ENCODE results near the gene STUM.
"Not testable (repeated sequence)": the region's sequence is repeated elsewhere in the genome, so short reads cannot be mapped to it uniquely, and the experiment has no call there.

STUM gene

DNA sequence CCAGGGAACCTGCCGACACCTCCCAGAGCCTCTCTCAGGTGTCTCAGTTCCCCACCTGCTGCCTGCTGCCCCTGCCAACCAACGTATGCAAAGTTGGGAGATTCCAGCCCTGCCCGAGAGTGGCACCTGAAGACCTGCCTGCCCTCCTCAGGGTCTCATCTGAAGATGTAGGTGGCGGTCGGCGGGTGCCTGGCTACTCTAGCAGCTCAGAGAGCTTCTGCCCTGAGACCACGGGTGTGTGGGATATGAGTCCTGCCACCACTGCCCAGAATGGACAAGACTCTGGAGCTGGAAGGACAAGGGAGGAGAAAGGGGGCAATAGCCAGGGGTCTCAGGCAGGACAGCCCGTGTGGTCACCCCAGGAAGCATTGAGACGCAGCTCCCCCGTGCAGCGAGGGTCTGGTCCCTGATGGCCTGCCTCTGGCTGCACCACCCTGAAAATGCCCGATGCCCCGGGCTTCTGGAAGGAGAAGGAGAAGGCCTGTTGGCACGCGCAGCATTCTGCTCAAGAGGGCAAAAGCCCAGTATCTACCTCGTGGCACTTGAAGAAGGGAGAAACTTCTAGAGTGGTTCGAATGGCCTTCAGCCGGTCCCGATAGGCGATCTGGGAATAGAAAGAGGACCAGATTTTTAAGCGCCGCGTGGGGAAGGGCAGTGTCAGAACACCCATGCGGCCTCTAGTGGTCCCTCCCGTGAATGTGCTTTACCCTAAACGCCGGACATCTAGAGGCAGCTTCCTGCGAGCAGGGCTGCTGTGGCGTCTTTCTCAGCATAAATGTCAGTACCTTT lies 88.8 kb downstream of the STUM start:
- DNase-seq (ENCODE audit: low read depth in 2 of 2, low spot score in 1 of 2) = no peak

DNA sequence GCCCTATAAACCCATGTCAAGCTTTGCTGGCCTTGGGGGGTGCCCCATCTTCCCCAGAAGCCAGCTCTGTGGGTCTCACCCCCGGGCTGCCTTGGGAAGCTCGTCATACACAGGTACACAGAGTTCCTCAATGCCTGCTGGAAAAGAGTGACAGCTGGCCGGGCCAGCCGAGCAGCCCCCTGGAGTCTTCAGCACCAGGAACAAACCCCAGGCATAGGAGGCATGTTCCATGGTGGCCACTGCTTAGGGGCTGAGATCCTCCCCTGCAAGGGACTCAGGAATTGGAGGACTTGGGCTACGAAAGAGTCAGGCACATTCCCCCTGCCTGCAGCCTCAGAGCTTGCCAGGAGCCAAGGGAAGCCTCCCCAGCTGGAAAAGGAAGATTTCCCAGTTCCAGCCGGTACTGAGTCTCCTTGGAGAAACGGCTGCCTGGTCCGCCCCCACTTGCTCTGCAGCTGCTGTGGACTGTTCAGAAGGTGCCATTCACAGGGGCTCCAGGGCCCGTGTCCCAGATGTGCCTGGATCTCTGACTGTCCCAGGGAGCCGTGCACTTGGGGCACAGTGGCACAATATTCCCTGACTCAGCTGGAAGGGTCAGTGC lies 89.5 kb downstream of the STUM start:
- no peak for DNase-seq (ENCODE audit: low read depth in 2 of 2, low spot score in 1 of 2)

DNA sequence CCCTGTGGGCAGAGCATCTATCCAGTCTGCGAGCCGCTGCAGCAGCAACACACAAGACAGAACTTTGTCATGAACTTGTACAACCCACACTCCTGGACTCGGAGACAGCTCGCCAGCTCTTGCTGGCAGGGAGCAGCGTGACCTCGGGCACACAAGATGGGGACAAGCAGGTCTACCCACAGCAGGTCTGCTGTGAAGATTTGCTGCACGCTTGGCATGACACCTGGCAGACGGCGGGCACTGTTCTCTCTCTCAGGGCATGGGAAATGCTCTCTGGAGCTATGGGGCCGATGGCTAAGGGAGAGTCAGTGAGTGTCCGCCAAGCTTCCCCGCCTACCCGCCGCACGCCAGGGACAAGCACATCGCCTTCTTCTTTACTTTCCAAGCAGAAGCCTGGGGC lies 90.0 kb downstream of the STUM start:
- no peak for DNase-seq (ENCODE audit: low read depth in 2 of 2, low spot score in 1 of 2)

DNA sequence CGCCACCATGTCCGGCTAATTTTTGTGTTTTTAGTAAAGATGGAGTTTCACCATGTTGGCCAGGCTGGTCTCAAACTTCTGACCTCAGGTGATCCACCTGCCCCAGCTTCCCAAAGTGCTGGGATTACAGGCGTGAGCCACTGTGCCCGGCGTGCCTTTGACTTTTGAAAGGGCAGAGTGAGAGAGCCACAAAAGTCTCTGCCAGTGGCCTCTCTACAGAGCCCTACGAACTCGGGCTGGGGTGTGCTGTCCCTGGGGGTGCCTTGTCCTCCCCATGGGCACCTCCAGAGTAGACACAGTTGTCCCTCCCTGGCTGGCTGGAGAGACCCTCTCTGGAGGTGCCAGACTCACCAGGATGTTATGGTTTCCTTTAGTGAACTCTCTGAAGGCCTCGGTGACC lies 90.6 kb downstream of the STUM start:
- not testable (repeated sequence) for DNase-seq (ENCODE audit: low read depth in 2 of 2, low spot score in 1 of 2)

DNA sequence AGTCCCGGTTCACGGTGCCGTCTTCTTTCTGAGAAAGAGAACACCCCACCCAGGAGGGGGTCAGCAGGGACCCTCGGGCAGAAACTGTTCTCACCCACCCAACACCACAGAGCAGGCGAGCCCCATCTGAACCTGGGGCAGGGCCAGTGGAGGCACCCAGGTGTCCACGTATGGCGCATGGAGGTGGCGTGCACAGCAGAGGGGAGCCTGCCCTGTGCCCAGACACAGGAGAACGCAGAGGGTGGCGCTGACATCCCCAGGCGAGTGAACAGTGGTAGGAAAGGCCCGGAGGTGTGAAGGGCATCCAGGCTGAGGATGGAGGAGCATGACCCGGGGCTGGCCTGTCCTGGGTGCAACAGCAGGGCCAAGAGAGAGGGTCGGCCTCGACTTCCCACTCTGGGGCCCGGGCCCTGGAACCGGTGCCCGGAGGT lies 91.1 kb downstream of the STUM start:
- no peak for DNase-seq (ENCODE audit: low read depth in 2 of 2, low spot score in 1 of 2)

GRCh38 chr1:226640321-226641136 lies 92.0 kb downstream of the STUM start:
- DNase-seq (ENCODE audit: low read depth in 2 of 2, low spot score in 1 of 2) = no peak

- DNase-seq (ENCODE audit: low read depth in 2 of 2, low spot score in 1 of 2) = no peak
These were observed 93.2 kb downstream of the STUM start for GRCh38 chr1:226641671-226642231.

DNA sequence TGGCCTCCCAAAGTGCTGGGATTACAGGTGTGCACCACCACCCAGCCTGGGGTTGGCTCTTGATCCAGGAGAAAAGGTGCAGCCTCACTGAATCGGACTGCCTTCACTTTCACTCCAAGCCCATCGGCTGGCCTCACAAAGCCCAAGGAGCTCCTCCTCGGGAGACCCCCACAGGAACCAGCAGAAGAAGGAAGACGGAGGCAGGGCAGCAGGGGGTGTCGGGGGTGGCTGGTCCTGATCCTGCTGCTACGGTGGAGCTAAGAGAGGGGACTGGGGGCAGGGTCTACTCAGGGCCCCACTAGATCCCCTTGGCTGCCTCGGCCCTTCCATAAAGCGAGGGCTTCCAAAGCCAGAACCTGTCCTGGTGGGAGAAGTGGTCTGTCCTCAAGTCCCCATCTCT lies 93.9 kb downstream of the STUM start:
- DNase-seq (ENCODE audit: low read depth in 2 of 2, low spot score in 1 of 2) = no peak

DNA sequence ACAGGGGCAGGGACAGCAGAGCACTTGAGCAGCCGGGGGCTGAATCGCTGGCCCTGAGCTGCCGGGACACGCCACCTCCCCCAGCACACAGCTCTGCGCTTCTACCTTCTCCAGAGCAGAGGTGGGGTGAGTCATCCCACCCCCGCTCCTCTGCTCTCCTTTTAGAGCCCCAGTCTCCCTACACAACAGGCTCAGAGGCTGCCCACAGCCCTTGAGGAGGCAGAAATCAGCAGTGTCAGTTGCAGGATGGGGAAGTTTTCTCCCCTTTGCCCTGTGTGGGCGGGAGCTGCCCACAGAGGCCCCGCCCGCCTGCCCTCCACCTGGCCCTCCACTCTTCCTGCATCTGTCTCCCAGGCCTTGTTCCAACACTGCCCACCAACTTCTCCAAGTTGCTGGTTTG lies 94.6 kb downstream of the STUM start:
- no peak for DNase-seq (ENCODE audit: low read depth in 2 of 2, low spot score in 1 of 2)

DNA sequence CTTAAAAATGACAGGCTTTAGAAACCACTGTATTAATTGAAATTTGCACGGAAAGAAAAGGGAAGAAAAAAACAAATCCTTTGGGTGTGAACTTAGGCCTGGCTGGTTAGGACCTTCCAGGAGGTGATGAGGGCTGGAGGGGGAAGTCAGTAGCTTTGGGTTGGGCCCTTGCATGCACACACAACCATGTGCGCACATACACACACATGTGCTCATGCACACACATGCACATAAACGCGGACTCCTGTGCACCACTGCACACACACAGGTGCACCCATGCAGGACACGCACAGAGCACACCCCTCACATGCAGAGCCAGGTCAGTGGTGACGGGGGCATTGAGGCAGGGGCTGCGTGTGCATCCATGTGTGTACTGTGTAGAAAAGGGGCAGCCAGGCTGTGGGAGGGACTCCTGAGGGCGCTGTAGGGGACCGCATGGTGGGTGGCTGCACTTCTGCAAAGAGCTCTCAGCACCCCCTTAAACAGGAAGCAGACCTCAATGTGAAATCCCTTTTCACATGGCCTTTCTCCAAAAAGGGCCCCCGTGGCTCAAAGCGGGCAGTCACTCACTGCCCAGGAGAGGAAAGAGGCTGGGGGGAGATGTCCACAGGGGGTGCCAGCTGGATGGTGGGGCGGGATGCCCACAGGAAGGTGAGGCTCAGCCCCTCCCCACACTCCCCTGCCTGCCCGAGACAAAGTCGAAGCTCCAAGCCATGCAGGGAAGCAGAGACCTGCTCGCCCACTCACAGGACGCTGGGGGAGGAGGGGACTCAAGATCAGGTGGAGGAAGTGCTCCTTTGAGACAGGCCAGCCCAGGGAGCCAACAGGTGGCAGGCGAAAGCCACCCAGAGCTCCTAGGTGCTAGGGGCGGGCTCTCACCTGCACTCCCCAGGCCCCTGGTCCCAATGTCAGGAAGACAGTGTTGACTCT lies 95.3 kb downstream of the STUM start:
- DNase-seq (ENCODE audit: low read depth in 2 of 2, low spot score in 1 of 2) = no peak

DNA sequence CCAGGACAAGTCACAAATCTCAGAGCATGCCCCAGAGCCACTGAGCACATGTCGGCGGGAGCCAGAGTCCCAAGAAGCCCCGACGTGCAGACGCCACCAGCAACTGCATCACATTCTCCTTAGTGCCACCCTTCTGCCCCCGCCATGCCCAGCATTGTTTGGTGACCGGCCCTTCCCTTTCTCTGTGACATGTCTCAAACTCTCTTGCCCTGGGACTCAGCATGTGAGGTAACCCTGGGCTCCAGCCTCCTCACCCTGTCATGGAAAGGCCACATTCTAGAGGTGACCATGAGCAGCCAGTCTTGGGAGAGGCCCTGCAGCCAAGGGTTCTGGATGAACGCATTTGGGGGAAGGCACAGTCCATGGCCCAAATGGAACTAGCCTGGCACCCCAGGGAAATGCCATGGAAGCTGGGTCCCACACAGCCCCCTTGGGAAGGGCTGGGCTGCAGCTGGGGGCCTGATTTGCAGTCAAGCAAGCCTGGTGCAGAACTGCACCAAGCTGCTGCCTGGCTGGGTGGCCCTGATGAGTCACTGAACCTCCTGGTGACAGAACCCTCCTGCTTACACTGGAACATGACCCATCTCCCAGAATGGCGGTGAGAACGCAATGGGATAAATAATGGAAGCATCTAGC lies 96.1 kb downstream of the STUM start:
- DNase-seq (ENCODE audit: low read depth in 2 of 2, low spot score in 1 of 2) = no peak

DNA sequence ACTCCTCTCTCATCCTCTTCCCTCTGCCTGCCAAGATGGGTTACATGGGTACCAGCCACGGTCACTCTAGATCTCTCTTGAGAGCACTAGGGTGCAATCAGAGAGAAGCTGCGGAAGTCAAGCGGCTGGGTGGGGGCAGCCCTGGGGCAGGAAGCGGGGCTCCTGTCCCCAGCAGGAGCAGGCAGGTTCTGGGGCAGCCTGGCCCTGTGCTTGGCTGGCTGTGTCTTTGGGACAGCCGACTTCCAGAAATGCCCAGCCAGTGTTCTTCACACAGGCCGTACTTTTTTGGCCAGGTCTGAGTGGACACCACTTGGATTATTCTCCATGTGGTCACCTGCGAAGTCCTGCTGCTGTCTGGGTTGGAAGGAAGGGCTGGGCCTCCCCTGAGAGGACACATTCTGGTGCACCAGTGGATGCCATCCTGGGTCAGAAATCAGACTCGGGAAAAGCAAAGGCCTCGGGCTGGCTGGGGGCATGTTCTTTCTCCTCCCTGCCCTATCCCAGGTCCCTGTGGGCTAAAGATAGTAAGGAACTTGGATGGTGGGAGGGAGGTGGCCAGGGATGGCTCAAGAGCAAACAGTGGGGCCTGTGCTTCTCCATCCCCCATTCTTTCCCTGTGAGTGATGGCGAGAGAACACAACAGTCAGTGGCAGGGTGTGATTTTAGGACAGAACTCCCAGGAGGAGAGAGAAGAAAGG lies 96.9 kb downstream of the STUM start:
- no peak for DNase-seq (ENCODE audit: low read depth in 2 of 2, low spot score in 1 of 2)

DNA sequence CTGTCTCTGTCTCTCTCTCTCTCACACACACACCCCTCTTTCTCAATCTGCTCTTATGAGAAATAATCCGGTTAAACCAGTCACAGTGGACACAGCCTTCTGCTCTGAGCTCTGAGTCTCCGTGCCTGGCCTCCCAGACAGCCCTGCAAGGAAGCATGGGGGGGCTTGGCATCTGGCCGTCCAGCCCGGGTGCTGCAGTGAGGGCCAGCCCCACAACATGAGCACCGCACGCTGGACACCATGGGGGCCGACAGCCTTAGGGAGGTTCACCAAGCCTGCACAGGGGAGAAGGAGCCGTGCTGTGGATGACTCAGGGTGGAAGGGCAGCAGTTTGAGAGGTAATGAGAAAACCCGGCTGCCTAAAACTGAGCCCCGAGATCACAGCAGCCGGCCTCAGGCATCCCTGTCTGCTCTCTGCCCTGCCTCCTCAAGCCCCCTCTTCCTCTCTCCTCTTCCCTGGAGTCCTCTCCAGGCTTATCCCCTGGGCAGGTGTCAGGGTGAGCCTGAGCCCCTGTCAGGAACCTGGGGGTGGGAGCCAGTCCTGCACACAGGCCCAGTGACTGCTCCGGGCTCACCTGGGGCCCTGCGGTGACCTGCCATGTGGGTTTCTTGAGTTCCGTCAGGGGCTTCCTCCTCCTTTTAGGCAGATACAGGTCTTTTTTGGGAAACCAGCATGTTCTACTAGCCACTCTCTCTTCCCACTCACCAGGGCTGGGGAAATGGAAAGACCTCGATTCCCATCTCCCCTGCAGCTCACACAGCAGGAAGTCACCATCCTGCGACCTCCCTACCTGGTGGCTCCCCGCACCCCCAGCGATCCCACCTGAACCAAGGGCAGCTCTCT lies 97.7 kb downstream of the STUM start:
- DNase-seq (ENCODE audit: low read depth in 2 of 2, low spot score in 1 of 2) = no peak

DNA sequence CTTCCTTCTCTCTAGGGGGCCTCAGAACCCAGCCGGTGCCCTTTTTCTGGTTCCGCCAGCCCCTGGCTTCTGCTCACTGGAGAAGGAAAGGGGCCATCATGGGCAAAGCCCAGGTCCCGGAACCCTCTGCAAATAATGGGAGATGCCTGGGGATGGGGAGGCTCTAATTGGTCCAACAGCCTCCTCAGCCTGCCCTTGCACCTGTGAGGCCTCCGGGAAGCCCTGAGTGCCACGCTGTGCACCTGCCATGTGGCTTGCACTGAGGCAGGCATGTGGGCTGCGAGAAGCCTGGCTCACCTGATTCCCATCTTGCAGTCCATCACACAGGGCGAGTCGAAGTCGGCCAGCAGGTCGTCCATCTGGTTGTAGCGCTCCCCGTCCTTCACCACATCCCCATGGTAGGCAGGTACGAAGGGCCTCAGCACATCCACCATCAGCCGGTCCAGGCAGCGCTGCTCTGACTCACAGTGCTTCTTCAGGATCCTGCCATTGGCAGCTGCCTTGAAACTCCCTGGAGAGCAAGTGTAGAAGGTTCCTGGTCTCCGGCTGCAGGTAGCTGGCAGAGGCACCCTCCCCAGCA lies 98.4 kb downstream of the STUM start:
- no peak for DNase-seq (ENCODE audit: low read depth in 2 of 2, low spot score in 1 of 2)

- DNase-seq (ENCODE audit: low read depth in 2 of 2, low spot score in 1 of 2) = no peak
These were observed 99.2 kb downstream of the STUM start for GRCh38 chr1:226647719-226648118.

DNA sequence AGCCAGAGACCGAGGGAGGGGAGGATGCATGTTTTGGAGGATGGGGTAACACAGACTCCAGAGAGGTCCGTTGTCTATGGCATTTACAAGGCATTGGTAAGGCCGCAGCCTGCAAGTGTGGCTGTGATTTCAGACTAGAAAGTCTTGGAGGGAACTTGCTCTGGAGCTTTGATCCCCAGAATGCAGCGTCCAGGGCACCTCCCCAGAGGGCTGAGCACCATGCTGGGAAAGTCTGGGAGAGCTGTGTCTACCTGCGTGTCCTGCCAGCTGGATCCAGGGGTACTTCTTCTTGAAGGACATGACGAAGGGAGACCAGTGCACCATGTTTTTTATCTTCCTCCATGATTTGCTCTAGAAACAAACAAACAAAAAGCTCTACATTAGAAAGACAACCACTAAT lies 99.9 kb downstream of the STUM start:
- no peak for DNase-seq (ENCODE audit: low read depth in 2 of 2, low spot score in 1 of 2)

- DNase-seq (ENCODE audit: low read depth in 2 of 2, low spot score in 1 of 2) = no peak
These were observed 100.7 kb downstream of the STUM start for GRCh38 chr1:226649244-226649643.

DNA sequence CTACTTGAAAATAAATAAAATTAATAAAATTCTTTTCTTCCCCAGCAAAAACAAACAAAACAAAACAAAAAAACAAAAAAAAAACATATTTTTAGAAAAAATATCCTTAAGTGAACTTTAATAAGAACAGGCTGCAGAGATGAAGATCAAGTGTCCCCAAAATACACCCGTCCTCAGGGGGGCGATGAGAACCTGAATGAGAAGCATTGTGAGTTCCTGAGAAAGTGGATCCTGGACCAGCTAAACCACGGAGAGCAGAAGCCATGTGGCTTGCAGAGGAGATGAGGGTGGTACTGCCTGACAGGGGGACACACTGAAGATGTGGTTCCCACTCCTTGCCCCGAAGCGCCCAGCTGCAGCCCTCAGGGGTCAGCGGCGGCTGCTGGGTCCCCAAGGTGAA lies 101.2 kb downstream of the STUM start:
- no peak for DNase-seq (ENCODE audit: low read depth in 2 of 2, low spot score in 1 of 2)
